Right lobe of liver (tissue), 6 donors: Measurements from ENCODE around the gene MYO9A. TPM values are rescaled to one million over a fixed set of nuclear protein-coding genes. Genes with fewer than 3 reads are reported as not detected.

Experiments
- ATAC-seq, 4 donors: fragments of 200-7000 bp; cut with Tn5 transposase; one replicate each; pipeline ENCODE4 v1.9.1; 2020; ENCODE audit warnings: mild to moderate bottlenecking in 4 of 4, moderate library complexity in 4 of 4
- DNase-seq, 3 donors: peaks; one replicate each; pipeline ENCODE4 v3.0.0-alpha.2; 2020
- H3K27ac ChIP-seq, 3 donors: fragments of 200-600 bp; one replicate each; pipeline ENCODE4 v1.8.0; 2022
- H3K27me3 ChIP-seq, 2 donors: fragments of 200-600 bp; one replicate each; pipeline ENCODE4 v1.8.0; 2022
- H3K36me3 ChIP-seq, 4 donors: fragments of 200-600 bp; sonication (generic) in 1 of 4; one replicate each; pipeline versions ENCODE4 v1.5.1 to v1.8.0; 2017 to 2022; ENCODE audit warnings: control low read depth in 1 of 4
- H3K4me1 ChIP-seq, 4 donors: fragments of 200-600 bp; sonication (generic) in 1 of 4; one replicate each; pipeline versions ENCODE4 v1.5.1 to v1.8.0; 2017 to 2022; ENCODE audit warnings: control low read depth in 1 of 4
- H3K4me3 ChIP-seq, 3 donors: fragments of 200-600 bp; one replicate each; pipeline ENCODE4 v1.8.0; 2022
- H3K9me3 ChIP-seq, 4 donors: fragments of 200-600 bp; sonication (generic) in 1 of 4; one replicate each; pipeline versions ENCODE4 v1.5.1 to v1.8.0; 2017 to 2022; ENCODE audit warnings: control low read depth in 1 of 4
- CTCF ChIP-seq, 4 donors: fragments of 200-600 bp in 3 of 4; fragments of 450-650 bp in 1 of 4; IDR thresholded peaks; one replicate each; pipeline versions ENCODE4 v1.5.1 to v1.8.0; 2016 to 2022; ENCODE audit warnings: antibody characterized with exemption in 4 of 4, mild to moderate bottlenecking in 2 of 4
- POLR2A ChIP-seq: fragments of 450-650 bp; IDR thresholded peaks from one replicate; pipeline ENCODE4 v1.6.1; 2017; ENCODE audit warnings: antibody characterized with exemption, mild to moderate bottlenecking
- WGBS: methylation state at CpG from one replicate; pipeline ENCODE4 v1.1.6; 2018; ENCODE audit warnings: low coverage, low lambda C conversion rate; ENCODE audit not compliant: insufficient coverage; ENCODE audit errors: missing lambda C conversion rate; 5-methylcytosine and 5-hydroxymethylcytosine counted together
- intact Hi-C, 2 donors: fragments of 100-400 bp; cut with DNase I; formaldehyde crosslinking; loops; one replicate each; pipeline versions ENCODE4 v1.11.2 to v1.14.1; 2022
- total RNA-seq, 6 experiments: library from RNA; depleted of rRNA in 2 of 6; stranded (reverse); fragments of >200 nt in 2 of 6; fragmentation: NEBNext Ultra II Directional in 3 of 6; extraction: Animal tissue kit (Norgen Biotek cat#: 25700) in 3 of 6; gene quantifications; one replicate each; pipeline versions ENCODE4 v1.1.0 to v1.2.4, GENCODE V29; 2016 to 2023
- donor health status: DM: no; HTN: yes; CAD: no.
- donor health status: DM: no; HTN: no; CAD: no.
- donor health status: DM: no; HTN: no; CAD: no.
- donor health status: DM: no; HTN: yes; CAD: no.
- donor health status: DM: no; HTN: yes; CAD: no.

Gene MYO9A
- total RNA-seq, 6 experiments from 2014 or later = 5.6 to 10.4 (median 8.5) TPM

GRCh38 chr15:72050700-72051099 is 67.2 kb downstream of the MYO9A start:
- no peaks in the 10 kb centered on the region for H3K9me3 ChIP-seq
- 88% methylated on average over 1 of the region's 1 CpG for WGBS
- no peaks in the 10 kb centered on the region for H3K36me3 ChIP-seq
- TF ChIP-seq POLR2A = no peak
- no peak for TF ChIP-seq CTCF (IDR thresholded peaks at IDR 0.05)
- intact Hi-C loops = no loop called here
- DNase-seq = no peak
- no peak for ATAC-seq
- H3K27me3 ChIP-seq = no peaks in the 10 kb centered on the region
- no peaks in the 10 kb centered on the region for H3K4me1 ChIP-seq
- H3K4me3 ChIP-seq = no peak overlapping the region
- no peak overlapping the region for H3K27ac ChIP-seq

- TF ChIP-seq CTCF (IDR thresholded peaks at IDR 0.05) (no peak), POLR2A (no peak)
- no peaks in the 10 kb centered on the region for H3K9me3 ChIP-seq
- H3K36me3 ChIP-seq = no peaks in the 10 kb centered on the region
- H3K4me1 ChIP-seq = no peaks in the 10 kb centered on the region
- H3K27me3 ChIP-seq = no peaks in the 10 kb centered on the region
- no peak for ATAC-seq
- intact Hi-C loops = no loop called here
- no peak for DNase-seq
- no peak overlapping the region for H3K4me3 ChIP-seq
- H3K27ac ChIP-seq = no peak overlapping the region
These were observed 70.9 kb downstream of the MYO9A start for GRCh38 chr15:72047020-72047419.

- H3K9me3 ChIP-seq = no peaks in the 10 kb centered on the region
- no peak overlapping the region for H3K27ac ChIP-seq
- no peak for TF ChIP-seq CTCF (IDR thresholded peaks at IDR 0.05)
- no peak for DNase-seq
- no peak for ATAC-seq
- H3K4me3 ChIP-seq = no peak overlapping the region
- H3K36me3 ChIP-seq = no peaks in the 10 kb centered on the region
- intact Hi-C loops = no loop called here
- H3K4me1 ChIP-seq = no peaks in the 10 kb centered on the region
- WGBS = 89% methylated on average over 3 of the region's 3 CpGs
- H3K27me3 ChIP-seq = no peaks in the 10 kb centered on the region
These were observed 73.0 kb downstream of the MYO9A start for GRCh38 chr15:72044956-72045355.

GRCh38 chr15:72042865-72043264 is 75.1 kb downstream of the MYO9A start:
- DNase-seq (no peak), ATAC-seq (no peak)
- no peaks in the 10 kb centered on the region for H3K4me1 ChIP-seq
- H3K9me3 ChIP-seq = no peaks in the 10 kb centered on the region
- H3K4me3 ChIP-seq = no peak overlapping the region
- WGBS = 78% methylated on average over 6 of the region's 7 CpGs
- H3K27me3 ChIP-seq = no peaks in the 10 kb centered on the region
- no peak for TF ChIP-seq CTCF (IDR thresholded peaks at IDR 0.05)
- no peak for TF ChIP-seq POLR2A
- H3K27ac ChIP-seq = no peak overlapping the region
- H3K36me3 ChIP-seq = no peaks in the 10 kb centered on the region
- intact Hi-C loops = no loop called here

GRCh38 chr15:72042054-72042453 is 75.9 kb downstream of the MYO9A start:
- no peak overlapping the region for H3K27ac ChIP-seq
- H3K36me3 ChIP-seq = no peaks in the 10 kb centered on the region
- no peak for DNase-seq
- H3K9me3 ChIP-seq = no peaks in the 10 kb centered on the region
- intact Hi-C loops = no loop called here
- WGBS = 75% methylated on average over 1 of the region's 1 CpG
- H3K4me3 ChIP-seq = no peak overlapping the region
- ATAC-seq = no peak
- no peaks in the 10 kb centered on the region for H3K27me3 ChIP-seq
- H3K4me1 ChIP-seq = no peaks in the 10 kb centered on the region
- TF ChIP-seq CTCF (IDR thresholded peaks at IDR 0.05) (no peak), POLR2A (no peak)
